Measurements from ENCODE around the gene DPH3.

- TF ChIP-seq CTCF (IDR thresholded peaks at IDR 0.05; ENCODE audit: poor library complexity) (no peak), EZH2 (IDR thresholded peaks at IDR 0.05; ENCODE audit: borderline replicate concordance) (no peak), EZH2phosphoT487 (IDR thresholded peaks at IDR 0.05; ENCODE audit: low read depth, severe bottlenecking, unreplicated experiment) (no peak)
Measured at GRCh38 chr3:16249886-16250285, 14.9 kb downstream of the DPH3 start.
